ENCODE measurements around the gene EVA1A.

Gene EVA1A

DNA sequence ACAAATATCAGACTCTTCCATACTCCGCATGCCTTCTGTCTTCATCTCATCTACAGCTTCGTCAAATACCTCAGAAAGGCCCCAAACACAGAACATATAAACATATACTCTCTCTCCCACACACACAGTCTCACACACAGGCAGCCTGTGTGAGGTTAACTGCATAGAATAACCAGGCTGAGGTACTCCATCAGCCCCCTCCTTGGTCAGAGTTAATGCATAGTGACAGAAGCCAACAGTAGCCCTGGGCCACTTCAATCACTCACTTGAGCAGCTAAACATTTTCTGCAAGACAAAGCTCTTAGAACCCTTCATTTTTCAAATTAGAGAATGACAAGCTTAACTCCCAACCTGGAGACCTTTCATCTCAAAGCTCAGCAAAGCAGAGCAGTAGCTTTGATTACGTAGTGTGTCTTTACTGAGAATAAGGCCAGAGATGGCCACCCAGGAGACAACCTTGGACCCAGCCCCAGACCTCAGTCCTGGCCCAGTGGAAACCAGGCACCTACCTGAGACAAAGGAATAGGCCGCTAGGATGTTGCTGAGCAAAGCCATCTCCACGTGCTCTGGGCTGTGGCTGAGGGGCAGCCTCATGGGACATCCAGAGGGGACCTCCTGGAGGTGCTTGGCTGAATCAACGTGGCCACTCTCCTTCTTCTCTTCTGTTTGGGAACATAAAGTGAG lies 43.0 kb downstream of the EVA1A start:
- H3K4me1 ChIP-seq (ENCODE audit: control insufficient read depth, insufficient read depth, low read length, poor library complexity, severe bottlenecking), result no peaks in the 10 kb centered on the region
- no peak overlapping the region for H3K4me3 ChIP-seq (ENCODE audit: insufficient read depth, low read depth, low read length, poor library complexity, severe bottlenecking)
- no peaks in the 10 kb centered on the region for H3K36me3 ChIP-seq (ENCODE audit: control insufficient read depth, insufficient read depth, low read length)
- H3K9me3 ChIP-seq (ENCODE audit: control insufficient read depth, low read length), result no peaks in the 10 kb centered on the region
- no peak for DNase-seq
- no peak overlapping the region for H3K27ac ChIP-seq (ENCODE audit: insufficient read depth, low read length, poor library complexity, severe bottlenecking)
- no peaks in the 10 kb centered on the region for H3K27me3 ChIP-seq (replicated peaks; ENCODE audit: control insufficient read depth, insufficient read depth, low read length, poor library complexity, severe bottlenecking)

- no peak overlapping the region for H3K4me3 ChIP-seq (ENCODE audit: insufficient read depth, low read depth, low read length, poor library complexity, severe bottlenecking)
- no peaks in the 10 kb centered on the region for H3K27me3 ChIP-seq (replicated peaks; ENCODE audit: control insufficient read depth, insufficient read depth, low read length, poor library complexity, severe bottlenecking)
- DNase-seq, result no peak
- no peaks in the 10 kb centered on the region for H3K4me1 ChIP-seq (ENCODE audit: control insufficient read depth, insufficient read depth, low read length, poor library complexity, severe bottlenecking)
- no peak overlapping the region for H3K27ac ChIP-seq (ENCODE audit: insufficient read depth, low read length, poor library complexity, severe bottlenecking)
- no peaks in the 10 kb centered on the region for H3K9me3 ChIP-seq (ENCODE audit: control insufficient read depth, low read length)
- H3K36me3 ChIP-seq (ENCODE audit: control insufficient read depth, insufficient read depth, low read length), result no peaks in the 10 kb centered on the region
These were observed 44.1 kb downstream of the EVA1A start for GRCh38 chr2:75516378-75517360.

DNA sequence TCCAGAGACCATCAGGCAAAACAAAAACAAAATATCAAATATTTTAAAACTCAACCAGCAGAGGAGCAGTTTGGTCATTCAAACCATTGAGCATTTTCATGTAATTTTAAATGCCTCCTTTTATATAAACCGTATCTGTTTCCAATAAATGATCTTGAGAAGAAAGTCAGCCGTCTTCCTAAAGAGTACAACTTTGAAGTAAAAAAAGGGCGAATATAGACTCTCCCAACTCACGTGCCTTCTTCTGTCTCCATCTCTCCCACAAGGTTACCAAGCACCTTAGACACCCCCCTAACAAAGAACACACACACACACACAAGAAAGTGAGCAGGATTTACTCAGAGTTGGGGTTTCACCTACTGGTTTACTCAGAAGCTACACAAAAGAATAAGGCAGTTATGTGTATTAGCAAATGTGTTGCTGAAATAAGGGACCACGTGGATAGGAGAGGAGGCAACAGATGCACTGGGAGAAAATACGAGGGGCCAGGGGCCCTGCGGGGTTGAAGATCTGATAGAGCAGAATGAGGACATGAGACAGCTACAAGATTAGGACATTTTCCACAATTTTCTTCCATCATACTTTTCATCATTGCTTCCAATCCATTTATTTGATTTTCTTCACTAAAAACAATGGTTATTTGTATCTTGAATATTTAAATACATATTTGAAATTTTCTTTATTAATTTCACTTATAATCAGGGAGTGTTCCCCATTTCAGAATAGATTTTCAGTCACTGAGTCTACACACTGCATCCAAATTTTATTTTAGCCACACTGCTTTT lies 45.0 kb downstream of the EVA1A start:
- no peak for DNase-seq
- H3K27ac ChIP-seq (ENCODE audit: insufficient read depth, low read length, poor library complexity, severe bottlenecking), result no peak overlapping the region
- H3K4me1 ChIP-seq (ENCODE audit: control insufficient read depth, insufficient read depth, low read length, poor library complexity, severe bottlenecking), result no peaks in the 10 kb centered on the region
- H3K36me3 ChIP-seq (ENCODE audit: control insufficient read depth, insufficient read depth, low read length), result no peaks in the 10 kb centered on the region
- no peaks in the 10 kb centered on the region for H3K9me3 ChIP-seq (ENCODE audit: control insufficient read depth, low read length)
- no peak overlapping the region for H3K4me3 ChIP-seq (ENCODE audit: insufficient read depth, low read depth, low read length, poor library complexity, severe bottlenecking)
- no peaks in the 10 kb centered on the region for H3K27me3 ChIP-seq (replicated peaks; ENCODE audit: control insufficient read depth, insufficient read depth, low read length, poor library complexity, severe bottlenecking)

GRCh38 chr2:75513616-75514170 lies 47.0 kb downstream of the EVA1A start:
- H3K4me3 ChIP-seq (ENCODE audit: insufficient read depth, low read depth, low read length, poor library complexity, severe bottlenecking), result no peak overlapping the region
- H3K36me3 ChIP-seq (ENCODE audit: control insufficient read depth, insufficient read depth, low read length), result no peaks in the 10 kb centered on the region
- no peaks in the 10 kb centered on the region for H3K9me3 ChIP-seq (ENCODE audit: control insufficient read depth, low read length)
- H3K27me3 ChIP-seq (replicated peaks; ENCODE audit: control insufficient read depth, insufficient read depth, low read length, poor library complexity, severe bottlenecking), result no peaks in the 10 kb centered on the region
- no peak for DNase-seq
- H3K4me1 ChIP-seq (ENCODE audit: control insufficient read depth, insufficient read depth, low read length, poor library complexity, severe bottlenecking), result no peaks in the 10 kb centered on the region
- H3K27ac ChIP-seq (ENCODE audit: insufficient read depth, low read length, poor library complexity, severe bottlenecking), result no peak overlapping the region

DNA sequence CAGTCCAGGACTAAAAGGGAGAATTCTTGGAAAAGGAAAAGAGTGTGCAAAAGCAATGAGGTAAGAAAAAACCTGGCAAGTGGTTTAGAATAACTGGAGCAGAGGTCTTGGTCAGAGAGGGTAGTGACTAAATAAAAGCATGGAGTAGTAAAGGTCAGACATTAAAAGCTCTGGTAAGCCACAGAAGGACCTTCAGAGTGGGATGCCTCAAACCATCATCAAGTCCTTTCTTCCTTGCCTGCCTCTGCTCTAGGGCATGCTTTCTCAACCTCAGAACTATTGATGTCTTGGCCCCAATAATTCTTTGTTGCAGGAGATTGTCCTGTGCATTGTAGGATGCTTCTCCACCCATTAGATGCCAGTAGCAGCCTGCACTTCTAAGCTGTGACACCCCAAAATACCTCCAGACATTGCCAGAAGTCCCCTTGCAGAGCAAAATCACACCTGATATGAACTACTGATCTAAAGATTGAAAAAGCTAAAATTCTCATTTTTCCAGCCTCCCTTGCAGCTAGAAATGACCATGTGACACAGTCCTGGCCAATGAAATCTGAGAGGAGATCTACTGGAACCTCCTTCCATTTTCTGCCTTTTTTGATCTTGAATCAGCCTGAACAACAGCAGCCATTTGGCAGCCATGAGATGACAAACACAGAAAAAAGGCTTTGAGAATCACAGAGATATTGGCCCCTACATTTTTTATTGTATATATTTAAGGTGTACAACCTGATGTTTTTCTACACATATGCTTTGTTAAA lies 48.1 kb downstream of the EVA1A start:
- Histone ChIP-seq H3K9me3 (ENCODE audit: control insufficient read depth, low read length) (no peaks in the 10 kb centered on the region), H3K4me1 (ENCODE audit: control insufficient read depth, insufficient read depth, low read length, poor library complexity, severe bottlenecking) (no peaks in the 10 kb centered on the region), H3K36me3 (ENCODE audit: control insufficient read depth, insufficient read depth, low read length) (no peaks in the 10 kb centered on the region), H3K27ac (ENCODE audit: insufficient read depth, low read length, poor library complexity, severe bottlenecking) (no peak overlapping the region), H3K4me3 (ENCODE audit: insufficient read depth, low read depth, low read length, poor library complexity, severe bottlenecking) (no peak overlapping the region), H3K27me3 (replicated peaks; ENCODE audit: control insufficient read depth, insufficient read depth, low read length, poor library complexity, severe bottlenecking) (no peaks in the 10 kb centered on the region)
- no peak for DNase-seq

DNA sequence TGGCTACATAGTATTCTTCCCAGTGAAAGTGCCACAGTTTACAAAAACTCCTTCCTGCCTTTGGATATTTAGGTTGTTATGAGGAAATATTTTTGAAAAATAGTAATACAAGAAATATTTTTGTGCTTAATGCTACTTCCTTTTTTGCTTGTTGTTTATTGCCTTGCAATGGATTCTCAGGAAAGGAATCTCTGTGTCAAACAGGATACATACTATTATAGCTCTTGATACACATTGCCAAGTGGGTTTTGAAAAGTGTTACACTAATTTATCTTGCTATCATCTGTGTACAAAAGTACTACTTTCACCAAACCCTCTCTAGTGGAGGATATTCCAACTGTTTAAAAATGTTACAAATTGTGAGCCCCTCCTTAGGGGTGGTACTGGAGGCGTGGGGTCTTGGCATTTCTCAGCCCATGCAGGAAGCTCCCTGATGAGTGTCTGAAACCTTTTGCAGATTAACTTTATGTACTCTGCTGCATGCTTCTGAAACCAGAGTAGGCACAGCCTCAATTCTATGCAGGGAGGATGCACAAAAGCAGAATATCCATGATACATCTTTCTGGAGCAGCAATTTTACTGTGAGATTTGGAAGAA lies 54.5 kb downstream of the EVA1A start:
- Histone ChIP-seq H3K27ac (ENCODE audit: insufficient read depth, low read length, poor library complexity, severe bottlenecking) (no peak overlapping the region), H3K9me3 (ENCODE audit: control insufficient read depth, low read length) (no peaks in the 10 kb centered on the region), H3K36me3 (ENCODE audit: control insufficient read depth, insufficient read depth, low read length) (no peaks in the 10 kb centered on the region), H3K27me3 (replicated peaks; ENCODE audit: control insufficient read depth, insufficient read depth, low read length, poor library complexity, severe bottlenecking) (no peaks in the 10 kb centered on the region), H3K4me3 (ENCODE audit: insufficient read depth, low read depth, low read length, poor library complexity, severe bottlenecking) (no peak overlapping the region), H3K4me1 (ENCODE audit: control insufficient read depth, insufficient read depth, low read length, poor library complexity, severe bottlenecking) (no peaks in the 10 kb centered on the region)
- DNase-seq, result no peak

GRCh38 chr2:75505012-75505411 lies 55.7 kb downstream of the EVA1A start:
- Histone ChIP-seq H3K36me3 (ENCODE audit: control insufficient read depth, insufficient read depth, low read length) (no peaks in the 10 kb centered on the region), H3K27ac (ENCODE audit: insufficient read depth, low read length, poor library complexity, severe bottlenecking) (no peak overlapping the region), H3K4me3 (ENCODE audit: insufficient read depth, low read depth, low read length, poor library complexity, severe bottlenecking) (no peak overlapping the region), H3K27me3 (replicated peaks; ENCODE audit: control insufficient read depth, insufficient read depth, low read length, poor library complexity, severe bottlenecking) (no peaks in the 10 kb centered on the region), H3K4me1 (ENCODE audit: control insufficient read depth, insufficient read depth, low read length, poor library complexity, severe bottlenecking) (no peaks in the 10 kb centered on the region), H3K9me3 (ENCODE audit: control insufficient read depth, low read length) (no peaks in the 10 kb centered on the region)
- no peak for DNase-seq

GRCh38 chr2:75503048-75503607 lies 57.6 kb downstream of the EVA1A start:
- Histone ChIP-seq H3K36me3 (ENCODE audit: control insufficient read depth, insufficient read depth, low read length) (no peaks in the 10 kb centered on the region), H3K4me1 (ENCODE audit: control insufficient read depth, insufficient read depth, low read length, poor library complexity, severe bottlenecking) (no peaks in the 10 kb centered on the region), H3K27me3 (replicated peaks; ENCODE audit: control insufficient read depth, insufficient read depth, low read length, poor library complexity, severe bottlenecking) (no peaks in the 10 kb centered on the region), H3K4me3 (ENCODE audit: insufficient read depth, low read depth, low read length, poor library complexity, severe bottlenecking) (no peak overlapping the region), H3K27ac (ENCODE audit: insufficient read depth, low read length, poor library complexity, severe bottlenecking) (no peak overlapping the region), H3K9me3 (ENCODE audit: control insufficient read depth, low read length) (no peaks in the 10 kb centered on the region)
- no peak for DNase-seq

- Histone ChIP-seq H3K4me1 (ENCODE audit: control insufficient read depth, insufficient read depth, low read length, poor library complexity, severe bottlenecking) (no peaks in the 10 kb centered on the region), H3K9me3 (ENCODE audit: control insufficient read depth, low read length) (no peaks in the 10 kb centered on the region), H3K27me3 (replicated peaks; ENCODE audit: control insufficient read depth, insufficient read depth, low read length, poor library complexity, severe bottlenecking) (no peaks in the 10 kb centered on the region), H3K4me3 (ENCODE audit: insufficient read depth, low read depth, low read length, poor library complexity, severe bottlenecking) (no peak overlapping the region), H3K27ac (ENCODE audit: insufficient read depth, low read length, poor library complexity, severe bottlenecking) (no peak overlapping the region), H3K36me3 (ENCODE audit: control insufficient read depth, insufficient read depth, low read length) (no peaks in the 10 kb centered on the region)
- no peak for DNase-seq
These were observed 60.1 kb downstream of the EVA1A start for GRCh38 chr2:75500633-75501032.

Measured in effector memory CD4-positive, alpha-beta T cell (primary cell).